SJSA1 (cell line): ENCODE data around the gene PITPNM3. TPM values are rescaled to one million over a fixed set of nuclear protein-coding genes. Genes with fewer than 3 reads are reported as not detected.
A peak's percentile ranks its signal among the peaks of the same experiment; 100 is the strongest.
"Not testable (repeated sequence)": the region's sequence is repeated elsewhere in the genome, so short reads cannot be mapped to it uniquely, and the experiment has no call there.

Source experiments
- DNase-seq, 2 experiments: peaks; one replicate each; pipeline ENCODE4 v3.0.0-alpha.2; 2015 to 2020; ENCODE audit warnings: low spot score in 2 of 2, low read depth in 1 of 2
- H3K27ac ChIP-seq: fragments of 250-450 bp; sonication (Bioruptor Pico); 2 replicates; pipeline ENCODE4 v1.5.1; 2020; ENCODE audit warnings: mild to moderate bottlenecking, moderate library complexity
- H3K27me3 ChIP-seq: fragments of 250-450 bp; sonication (Bioruptor Pico); replicated peaks from 2 replicates; pipeline ENCODE4 v1.5.1; 2020; ENCODE audit warnings: mild to moderate bottlenecking, moderate library complexity
- H3K36me3 ChIP-seq: fragments of 250-450 bp; sonication (Bioruptor Pico); 2 replicates; pipeline ENCODE4 v1.5.1; 2020; ENCODE audit warnings: mild to moderate bottlenecking
- H3K4me1 ChIP-seq: fragments of 250-450 bp; sonication (Bioruptor Pico); replicated peaks from 2 replicates; pipeline ENCODE4 v1.6.1; 2021; ENCODE audit warnings: mild to moderate bottlenecking
- H3K4me3 ChIP-seq: fragments of 250-450 bp; sonication (Bioruptor Pico); 2 replicates; pipeline ENCODE4 v1.5.1; 2020; ENCODE audit warnings: mild to moderate bottlenecking
- H3K9me3 ChIP-seq: fragments of 250-450 bp; sonication (Bioruptor Pico); replicated peaks from 2 replicates; pipeline ENCODE4 v1.5.1; 2020; ENCODE audit warnings: mild to moderate bottlenecking
- total RNA-seq: library from RNA; depleted of rRNA; stranded (reverse); fragments of >200 nt; shearing (Covaris generic); gene quantifications from 2 replicates; pipeline ENCODE4 v1.2.3, GENCODE V29; 2014

The PITPNM3 gene
- total RNA-seq, 1 experiment from 2014 or later: 8.6 TPM

- no peak for DNase-seq
- H3K4me1 ChIP-seq: peaks cover 21% of the 10 kb centered on the region
Observed at GRCh38 chr17:6492892-6493674, 63.3 kb downstream of the PITPNM3 start.

GRCh38 chr17:6491071-6491700 is 65.2 kb downstream of the PITPNM3 start:
- 0 out of 2 replicates have a peak overlapping the region, but pooled peaks have one; percentile 40 for H3K27ac ChIP-seq
- DNase-seq: peak in 1 of 2 experiments; percentile 53
- no peaks in the 10 kb centered on the region for H3K27me3 ChIP-seq
- no peaks in the 10 kb centered on the region for H3K36me3 ChIP-seq
- H3K4me3 ChIP-seq: no peak overlapping the region
- peaks cover 35% of the 10 kb centered on the region for H3K4me1 ChIP-seq
- H3K9me3 ChIP-seq: no peaks in the 10 kb centered on the region

More at GRCh38 chr17:6492892-6493674, 63.3 kb downstream of the PITPNM3 start:
- Histone ChIP-seq H3K27ac (no peak overlapping the region), H3K36me3 (no peaks in the 10 kb centered on the region), H3K9me3 (no peaks in the 10 kb centered on the region), H3K27me3 (no peaks in the 10 kb centered on the region), H3K4me3 (no peak overlapping the region)

GRCh38 chr17:6489016-6489550 is 67.3 kb downstream of the PITPNM3 start:
- Histone ChIP-seq H3K9me3 (no peaks in the 10 kb centered on the region), H3K4me3 (no peak overlapping the region), H3K4me1 (peaks cover 35% of the 10 kb centered on the region), H3K27me3 (no peaks in the 10 kb centered on the region), H3K36me3 (no peaks in the 10 kb centered on the region), H3K27ac (no peak overlapping the region)
- no peak for DNase-seq

GRCh38 chr17:6488008-6488539 is 68.3 kb downstream of the PITPNM3 start:
- DNase-seq: no peak
- peaks cover 35% of the 10 kb centered on the region for H3K4me1 ChIP-seq
- H3K4me3 ChIP-seq: no peak overlapping the region
- H3K9me3 ChIP-seq: no peaks in the 10 kb centered on the region
- H3K27ac ChIP-seq: no peak overlapping the region
- no peaks in the 10 kb centered on the region for H3K27me3 ChIP-seq
- no peaks in the 10 kb centered on the region for H3K36me3 ChIP-seq

- DNase-seq: no peak
Observed at GRCh38 chr17:6487251-6488007, 68.9 kb downstream of the PITPNM3 start.

GRCh38 chr17:6485646-6486412 is 70.5 kb downstream of the PITPNM3 start:
- H3K27ac ChIP-seq: no peak overlapping the region
- H3K9me3 ChIP-seq: no peaks in the 10 kb centered on the region
- peaks cover 7% of the 10 kb centered on the region for H3K36me3 ChIP-seq
- H3K4me1 ChIP-seq: peaks cover 44% of the 10 kb centered on the region
- no peak overlapping the region for H3K4me3 ChIP-seq
- DNase-seq: no peak
- no peaks in the 10 kb centered on the region for H3K27me3 ChIP-seq

More at GRCh38 chr17:6487251-6488007, 68.9 kb downstream of the PITPNM3 start:
- Histone ChIP-seq H3K9me3 (no peaks in the 10 kb centered on the region), H3K27me3 (no peaks in the 10 kb centered on the region), H3K36me3 (peaks cover 2% of the 10 kb centered on the region; the same call in 1 of the 2 replicates), H3K27ac (no peak overlapping the region), H3K4me1 (peaks cover 38% of the 10 kb centered on the region), H3K4me3 (no peak overlapping the region)

- H3K9me3 ChIP-seq: no peaks in the 10 kb centered on the region
- peaks cover 40% of the 10 kb centered on the region for H3K4me1 ChIP-seq
- no peak for DNase-seq
Observed at GRCh38 chr17:6483507-6483906, 72.8 kb downstream of the PITPNM3 start.

GRCh38 chr17:6482796-6483195 is 73.6 kb downstream of the PITPNM3 start:
- DNase-seq, H3K9me3 ChIP-seq: not testable (repeated sequence)

More at GRCh38 chr17:6483507-6483906, 72.8 kb downstream of the PITPNM3 start:
- Histone ChIP-seq H3K4me3 (no peak overlapping the region), H3K27me3 (no peaks in the 10 kb centered on the region), H3K27ac (no peak overlapping the region), H3K36me3 (peaks cover 13% of the 10 kb centered on the region)

GRCh38 chr17:6482105-6482455 is 74.3 kb downstream of the PITPNM3 start:
- DNase-seq: no peak
- Histone ChIP-seq H3K27ac (peak overlapping the region; percentile 12; the same call in 1 of the 2 replicates), H3K27me3 (no peaks in the 10 kb centered on the region), H3K36me3 (peaks cover 13% of the 10 kb centered on the region), H3K4me3 (no peak overlapping the region), H3K4me1 (peaks cover 26% of the 10 kb centered on the region), H3K9me3 (no peaks in the 10 kb centered on the region)

More at GRCh38 chr17:6482796-6483195, 73.6 kb downstream of the PITPNM3 start:
- not testable (repeated sequence) for H3K27me3 ChIP-seq, H3K27ac ChIP-seq, H3K4me3 ChIP-seq
- Histone ChIP-seq H3K4me1 (peaks cover 33% of the 10 kb centered on the region), H3K36me3 (peaks cover 13% of the 10 kb centered on the region)

GRCh38 chr17:6480303-6480675 is 76.1 kb downstream of the PITPNM3 start:
- no peak overlapping the region for H3K4me3 ChIP-seq
- DNase-seq: no peak
- H3K9me3 ChIP-seq: no peaks in the 10 kb centered on the region
- peaks cover 16% of the 10 kb centered on the region for H3K36me3 ChIP-seq
- no peaks in the 10 kb centered on the region for H3K27me3 ChIP-seq
- peaks cover 40% of the 10 kb centered on the region for H3K4me1 ChIP-seq
- no peak overlapping the region for H3K27ac ChIP-seq

- DNase-seq: no peak
- peaks cover 16% of the 10 kb centered on the region for H3K36me3 ChIP-seq
- no peak overlapping the region for H3K27ac ChIP-seq
Observed at GRCh38 chr17:6479622-6480302, 76.6 kb downstream of the PITPNM3 start.

GRCh38 chr17:6478486-6478885 is 77.9 kb downstream of the PITPNM3 start:
- H3K4me3 ChIP-seq: no peak overlapping the region
- H3K27me3 ChIP-seq: no peaks in the 10 kb centered on the region
- H3K36me3 ChIP-seq: peaks cover 23% of the 10 kb centered on the region
- no peak for DNase-seq
- H3K4me1 ChIP-seq: peaks cover 40% of the 10 kb centered on the region
- H3K27ac ChIP-seq: no peak overlapping the region
- no peaks in the 10 kb centered on the region for H3K9me3 ChIP-seq

More at GRCh38 chr17:6479622-6480302, 76.6 kb downstream of the PITPNM3 start:
- peaks cover 40% of the 10 kb centered on the region for H3K4me1 ChIP-seq
- H3K27me3 ChIP-seq: no peaks in the 10 kb centered on the region
- no peak overlapping the region for H3K4me3 ChIP-seq
- no peaks in the 10 kb centered on the region for H3K9me3 ChIP-seq
